ENCODE results near the gene DLAT. TPM values are rescaled to one million over a fixed set of nuclear protein-coding genes. Genes with fewer than 3 reads are reported as not detected.

The DLAT gene
- 35.7 and 36.6 TPM in 2 replicates for total RNA-seq

DNA sequence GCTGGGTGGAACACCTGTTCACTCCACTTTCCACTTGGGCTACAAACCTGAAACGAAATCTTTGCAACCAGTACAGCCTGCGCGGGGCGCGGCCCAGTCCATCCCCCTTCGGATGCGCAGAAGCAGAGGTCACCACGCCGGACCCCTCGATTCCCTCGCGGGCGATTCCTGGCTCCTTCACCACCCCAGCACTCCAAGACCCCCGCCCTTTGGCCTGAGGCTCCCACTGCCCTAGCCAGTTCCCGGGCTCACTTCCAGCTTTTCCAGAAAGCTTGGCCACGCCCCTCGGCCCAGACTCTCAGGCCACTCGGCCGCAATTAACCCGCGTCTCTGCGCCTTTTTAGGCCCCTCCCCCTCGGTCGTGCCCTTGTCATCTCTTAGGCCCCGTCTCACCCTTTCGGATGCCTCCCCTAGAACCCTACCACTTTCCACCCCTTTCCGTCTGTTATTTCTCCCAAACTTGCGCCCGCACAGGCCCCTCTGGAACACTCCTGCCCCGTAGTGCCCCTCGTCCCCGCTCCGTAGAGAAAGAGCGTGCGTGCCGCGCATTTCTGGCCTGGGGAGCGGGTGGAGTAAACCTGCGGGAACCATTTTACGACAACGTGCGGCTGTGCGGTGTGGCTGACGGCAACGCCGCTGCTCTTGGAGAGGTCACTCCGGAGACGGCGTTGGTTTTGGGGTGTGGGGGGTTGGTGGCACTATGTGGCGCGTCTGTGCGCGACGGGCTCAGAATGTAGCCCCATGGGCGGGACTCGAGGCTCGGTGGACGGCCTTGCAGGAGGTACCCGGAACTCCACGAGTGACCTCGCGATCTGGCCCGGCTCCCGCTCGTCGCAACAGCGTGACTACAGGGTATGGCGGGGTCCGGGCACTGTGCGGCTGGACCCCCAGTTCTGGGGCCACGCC, at the start of gene DLAT:
DLAT (plus strand) TSS at position 636 of the 906 bp plus-strand sequence; CDS start at position 701, 65 bp downstream.
- peak; percentile 96 for DNase-seq (ENCODE audit: insufficient read length, low spot score, missing footprints)
- peak within 1 kb of the TSS; percentile 61 for H3K27ac ChIP-seq (ENCODE audit: low read depth, low read length)

DNA sequence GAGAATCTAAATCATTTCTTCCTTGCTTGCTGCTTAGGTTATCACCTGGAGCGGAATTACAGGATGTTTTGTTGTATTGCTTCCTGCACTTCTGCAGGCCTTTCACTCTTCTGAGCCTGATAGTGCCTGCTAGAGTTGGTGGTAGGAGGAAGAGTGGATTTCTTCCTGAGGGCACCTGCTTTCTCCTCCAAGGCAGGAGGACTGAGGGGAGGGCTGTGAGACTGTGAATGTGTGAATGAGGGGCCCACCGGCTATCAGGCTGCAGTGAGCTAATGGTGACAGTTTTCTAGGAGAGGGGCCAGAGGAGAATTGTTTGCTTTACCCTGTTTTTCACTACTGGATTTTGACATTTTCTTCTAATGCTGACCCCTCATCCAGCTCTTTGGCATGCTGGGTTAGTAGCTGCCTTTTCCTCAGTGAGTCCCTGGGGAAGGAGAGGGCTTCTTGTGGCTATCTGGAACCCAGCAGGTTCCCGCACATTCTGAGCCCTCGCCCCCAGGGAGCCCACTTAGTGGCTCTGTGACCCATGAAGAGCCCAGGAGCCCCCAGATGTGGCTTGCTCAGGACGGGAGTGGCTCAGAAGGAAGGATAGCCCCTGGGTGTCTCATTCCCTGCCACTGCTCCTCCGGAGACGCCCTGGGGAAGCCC, 49.0 kb upstream of the DLAT start:
- Histone ChIP-seq H3K27me3 (ENCODE audit: insufficient read depth, low read length) (no peaks in the 10 kb centered on the region), H2AFZ (ENCODE audit: low read length) (peak overlapping the region; percentile 87), H3K4me1 (ENCODE audit: insufficient read depth, low read length) (peaks cover 19% of the 10 kb centered on the region), H3K9me3 (ENCODE audit: low read depth, low read length) (no peaks in the 10 kb centered on the region), H3K27ac (ENCODE audit: low read depth, low read length) (peak overlapping the region; percentile 55), H3K79me2 (ENCODE audit: insufficient read depth, low read length) (peaks cover 23% of the 10 kb centered on the region), H3K4me2 (ENCODE audit: insufficient read depth, low read length) (peak overlapping the region; percentile 95), H3K36me3 (ENCODE audit: insufficient read depth, low read length) (peaks cover 23% of the 10 kb centered on the region), H4K20me1 (ENCODE audit: insufficient read depth, low read length) (no peaks in the 10 kb centered on the region), H3K4me3 (ENCODE audit: insufficient read depth, low read length) (peak overlapping the region; percentile 77)
- TF ChIP-seq, protein P1, sequence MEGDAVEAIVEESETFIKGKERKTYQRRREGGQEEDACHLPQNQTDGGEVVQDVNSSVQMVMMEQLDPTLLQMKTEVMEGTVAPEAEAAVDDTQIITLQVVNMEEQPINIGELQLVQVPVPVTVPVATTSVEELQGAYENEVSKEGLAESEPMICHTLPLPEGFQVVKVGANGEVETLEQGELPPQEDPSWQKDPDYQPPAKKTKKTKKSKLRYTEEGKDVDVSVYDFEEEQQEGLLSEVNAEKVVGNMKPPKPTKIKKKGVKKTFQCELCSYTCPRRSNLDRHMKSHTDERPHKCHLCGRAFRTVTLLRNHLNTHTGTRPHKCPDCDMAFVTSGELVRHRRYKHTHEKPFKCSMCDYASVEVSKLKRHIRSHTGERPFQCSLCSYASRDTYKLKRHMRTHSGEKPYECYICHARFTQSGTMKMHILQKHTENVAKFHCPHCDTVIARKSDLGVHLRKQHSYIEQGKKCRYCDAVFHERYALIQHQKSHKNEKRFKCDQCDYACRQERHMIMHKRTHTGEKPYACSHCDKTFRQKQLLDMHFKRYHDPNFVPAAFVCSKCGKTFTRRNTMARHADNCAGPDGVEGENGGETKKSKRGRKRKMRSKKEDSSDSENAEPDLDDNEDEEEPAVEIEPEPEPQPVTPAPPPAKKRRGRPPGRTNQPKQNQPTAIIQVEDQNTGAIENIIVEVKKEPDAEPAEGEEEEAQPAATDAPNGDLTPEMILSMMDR (IDR thresholded peaks at IDR 0.05; ENCODE audit: extremely low read depth, low read depth, low read length): no peak
- DNase-seq (ENCODE audit: insufficient read length, low spot score, missing footprints): peak; percentile 81

More for the DNA sequence above, at the start of gene DLAT:
- TF ChIP-seq, protein P1 (IDR thresholded peaks at IDR 0.05; ENCODE audit: extremely low read depth, low read depth, low read length): no peak
- Histone ChIP-seq H3K4me3 (ENCODE audit: insufficient read depth, low read length) (peak within 1 kb of the TSS; percentile 82), H3K79me2 (ENCODE audit: insufficient read depth, low read length) (peaks cover 12% of the 10 kb centered on the region), H3K36me3 (ENCODE audit: insufficient read depth, low read length) (peaks cover 22% of the 10 kb centered on the region), H3K27me3 (ENCODE audit: insufficient read depth, low read length) (no peaks in the 10 kb centered on the region), H4K20me1 (ENCODE audit: insufficient read depth, low read length) (no peaks in the 10 kb centered on the region), H2AFZ (ENCODE audit: low read length) (peak within 1 kb of the TSS; percentile 92), H3K9me3 (ENCODE audit: low read depth, low read length) (no peaks in the 10 kb centered on the region), H3K4me1 (ENCODE audit: insufficient read depth, low read length) (peaks cover 12% of the 10 kb centered on the region), H3K4me2 (ENCODE audit: insufficient read depth, low read length) (peak within 1 kb of the TSS; percentile 86)

DNA sequence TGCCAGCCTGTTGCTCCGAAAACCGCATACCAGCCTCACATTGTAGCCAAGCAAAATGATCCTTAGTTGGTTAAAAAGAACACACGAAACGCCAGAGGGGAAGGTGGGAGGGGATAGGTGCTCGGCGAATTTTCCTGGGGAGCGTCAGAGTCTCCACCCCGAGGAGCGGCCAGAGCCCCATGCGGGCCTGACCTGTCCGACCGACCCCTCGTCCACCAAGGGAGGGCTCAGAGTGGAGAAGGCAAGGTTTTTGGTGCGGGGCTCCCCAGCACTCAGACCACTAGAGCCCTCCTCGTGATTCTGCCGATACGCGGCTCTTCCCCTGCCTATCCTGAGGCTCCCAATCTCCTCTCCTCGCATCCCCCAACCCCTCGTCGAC, 48.5 kb upstream of the DLAT start:
- H2AFZ ChIP-seq (ENCODE audit: low read length): peak overlapping the region; percentile 87
- H4K20me1 ChIP-seq (ENCODE audit: insufficient read depth, low read length): no peaks in the 10 kb centered on the region
- H3K36me3 ChIP-seq (ENCODE audit: insufficient read depth, low read length): peaks cover 22% of the 10 kb centered on the region
- H3K9me3 ChIP-seq (ENCODE audit: low read depth, low read length): no peaks in the 10 kb centered on the region
- H3K4me1 ChIP-seq (ENCODE audit: insufficient read depth, low read length): peaks cover 19% of the 10 kb centered on the region
- H3K27me3 ChIP-seq (ENCODE audit: insufficient read depth, low read length): no peaks in the 10 kb centered on the region
- DNase-seq (ENCODE audit: insufficient read length, low spot score, missing footprints): peak; percentile 66
- TF ChIP-seq, protein P1 (IDR thresholded peaks at IDR 0.05; ENCODE audit: extremely low read depth, low read depth, low read length): no peak
- H3K4me2 ChIP-seq (ENCODE audit: insufficient read depth, low read length): peak overlapping the region; percentile 95
- H3K79me2 ChIP-seq (ENCODE audit: insufficient read depth, low read length): peaks cover 23% of the 10 kb centered on the region
- H3K4me3 ChIP-seq (ENCODE audit: insufficient read depth, low read length): peak overlapping the region; percentile 77
- H3K27ac ChIP-seq (ENCODE audit: low read depth, low read length): peak overlapping the region; percentile 55
